GM10248 (cell line): ENCODE measurements around the gene AIG1.

Experiments used
- CTCF ChIA-PET: fragments of 300-600 bp; sonication (Branson Sonifier 250); formaldehyde crosslinking; extraction: SDS; loops from one replicate; lab custom pipeline; 2021; ENCODE audit warnings: antibody characterized with exemption; lab: Yijun Ruan, JAX
- POLR2A ChIA-PET: fragments of 350-650 bp; sonication (Branson Sonifier 250); formaldehyde crosslinking; extraction: SDS; loops from one replicate; lab custom pipeline; 2020; ENCODE audit warnings: antibody characterized with exemption; lab: Yijun Ruan, JAX
- DNase-seq: peaks from one replicate; pipeline ENCODE4 v3.0.0; 2012; ENCODE audit errors: extremely low spot score
- TF ChIP-seq, protein P1 (sequence below): IDR thresholded peaks from 2 replicates; pipeline ENCODE4 v1.5.1; 2012; ENCODE audit warnings: mild to moderate bottlenecking, low read depth; ENCODE audit errors: extremely low read depth, missing control alignments, control extremely low read depth

Gene AIG1

GRCh38 chr6:143349530-143349929 is 288.8 kb downstream of the AIG1 start:
- TF ChIP-seq, protein P1, sequence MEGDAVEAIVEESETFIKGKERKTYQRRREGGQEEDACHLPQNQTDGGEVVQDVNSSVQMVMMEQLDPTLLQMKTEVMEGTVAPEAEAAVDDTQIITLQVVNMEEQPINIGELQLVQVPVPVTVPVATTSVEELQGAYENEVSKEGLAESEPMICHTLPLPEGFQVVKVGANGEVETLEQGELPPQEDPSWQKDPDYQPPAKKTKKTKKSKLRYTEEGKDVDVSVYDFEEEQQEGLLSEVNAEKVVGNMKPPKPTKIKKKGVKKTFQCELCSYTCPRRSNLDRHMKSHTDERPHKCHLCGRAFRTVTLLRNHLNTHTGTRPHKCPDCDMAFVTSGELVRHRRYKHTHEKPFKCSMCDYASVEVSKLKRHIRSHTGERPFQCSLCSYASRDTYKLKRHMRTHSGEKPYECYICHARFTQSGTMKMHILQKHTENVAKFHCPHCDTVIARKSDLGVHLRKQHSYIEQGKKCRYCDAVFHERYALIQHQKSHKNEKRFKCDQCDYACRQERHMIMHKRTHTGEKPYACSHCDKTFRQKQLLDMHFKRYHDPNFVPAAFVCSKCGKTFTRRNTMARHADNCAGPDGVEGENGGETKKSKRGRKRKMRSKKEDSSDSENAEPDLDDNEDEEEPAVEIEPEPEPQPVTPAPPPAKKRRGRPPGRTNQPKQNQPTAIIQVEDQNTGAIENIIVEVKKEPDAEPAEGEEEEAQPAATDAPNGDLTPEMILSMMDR, result no peak
- DNase-seq, result no peak
- ChIA-PET CTCF (interaction anchor here (0.9 to 1.0 kb wide), 2 partner anchors 10 to 11 kb away, joined by 3 to 6 read pairs; no protein-coding TSS in a partner anchor), POLR2A (no interaction called here)

DNA sequence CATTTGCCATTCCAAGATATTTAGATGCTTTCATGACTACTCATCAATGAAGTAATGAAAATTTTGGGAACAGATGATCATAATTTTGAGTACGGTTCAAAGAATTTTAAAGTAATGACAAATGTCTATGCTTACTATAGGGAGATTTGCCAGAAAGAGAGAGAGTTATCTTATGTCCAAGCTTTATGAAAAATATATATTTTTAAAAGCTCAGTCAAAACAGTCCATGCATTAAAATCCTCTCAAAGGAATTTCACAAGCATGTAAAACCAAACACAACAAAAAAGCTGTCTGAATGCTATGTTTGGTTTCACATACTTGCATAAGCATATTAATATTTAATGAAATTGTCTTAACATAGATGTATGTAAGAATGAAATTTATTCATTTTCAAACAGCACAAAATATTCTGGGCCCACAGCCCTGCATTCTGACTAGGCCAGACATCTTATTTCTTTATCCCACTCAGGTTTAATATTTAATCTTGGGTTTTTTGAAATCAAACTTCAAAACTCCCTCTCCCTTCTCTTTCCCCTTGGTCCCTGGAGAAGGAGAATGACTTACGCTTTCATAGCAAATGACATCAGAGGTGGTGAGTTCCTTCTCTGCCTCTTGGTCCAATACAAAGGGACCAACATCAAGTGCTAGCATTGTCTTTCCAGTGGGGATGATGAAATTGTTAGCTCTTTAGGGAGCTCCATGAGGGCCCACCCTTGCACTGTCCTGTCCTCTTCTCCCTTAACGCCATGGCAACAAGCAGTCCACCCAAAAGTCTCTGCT is 295.6 kb downstream of the AIG1 start:
- CTCF ChIA-PET, result interaction anchor here (1.2 to 1.7 kb wide), 2 partner anchors 9 to 19 kb away, joined by 3 to 4 read pairs; no protein-coding TSS in a partner anchor
- POLR2A ChIA-PET, result no interaction called here
- TF ChIP-seq, protein P1, result no peak
- DNase-seq, result no peak

DNA sequence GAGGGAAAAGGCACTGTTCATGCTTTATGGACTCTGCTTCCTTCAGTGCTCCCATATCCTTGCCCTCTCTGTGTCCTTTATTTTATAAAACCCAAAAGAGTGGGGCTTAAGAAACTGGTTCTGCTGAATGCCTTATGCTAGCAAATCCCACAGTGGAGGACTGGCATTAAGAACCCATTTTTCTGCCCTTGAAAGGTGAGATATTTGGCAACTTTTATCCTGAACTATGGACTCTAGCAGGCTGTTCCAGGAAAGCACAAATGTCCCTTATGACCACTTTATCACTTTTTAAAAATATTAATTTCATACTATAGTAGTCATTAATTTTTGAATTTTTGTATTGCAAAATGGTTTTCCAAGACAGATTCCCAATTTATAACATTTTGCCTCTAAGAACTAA is 296.5 kb downstream of the AIG1 start:
- POLR2A ChIA-PET, result no interaction called here
- TF ChIP-seq, protein P1, result no peak
- no peak for DNase-seq
- CTCF ChIA-PET, result interaction anchor here (1.2 to 1.7 kb wide), 2 partner anchors 9 to 20 kb away, joined by 3 to 4 read pairs; no protein-coding TSS in a partner anchor

DNA sequence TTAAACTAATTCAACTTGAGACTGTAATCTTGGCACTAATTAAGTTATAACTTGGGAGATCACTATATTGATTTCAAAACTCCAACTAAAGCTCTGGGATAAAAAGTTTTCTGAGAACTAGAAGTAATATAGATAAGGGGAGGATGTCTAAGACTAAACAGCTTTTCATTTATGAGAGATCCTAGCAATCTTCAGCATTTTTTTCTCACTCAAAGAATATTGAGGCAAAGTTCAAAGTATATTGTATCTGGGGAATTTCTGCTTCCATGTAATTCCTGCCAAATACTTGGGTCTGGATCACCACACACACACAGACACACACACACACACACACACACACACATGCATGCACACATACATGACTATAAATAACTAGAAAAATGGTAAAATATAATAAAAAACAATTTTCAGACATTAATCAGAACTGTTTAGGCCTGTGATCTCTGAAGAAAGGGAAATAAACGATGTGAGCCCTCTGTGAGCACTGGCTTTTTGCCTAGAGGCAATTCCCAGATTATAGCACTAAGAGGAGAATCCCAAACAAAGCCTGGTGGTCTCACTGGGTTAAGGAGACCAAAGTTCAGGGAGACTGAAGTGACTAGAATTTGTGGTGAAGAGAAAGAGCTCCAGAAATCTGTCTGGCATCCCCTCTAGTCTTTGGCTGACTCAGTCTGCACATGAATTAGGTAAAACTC is 297.0 kb downstream of the AIG1 start:
- CTCF ChIA-PET, result interaction anchor here (1.7 kb wide), 1 partner anchor 10 kb away, joined by 4 read pairs; no protein-coding TSS in a partner anchor
- POLR2A ChIA-PET, result no interaction called here
- DNase-seq, result no peak
- TF ChIP-seq, protein P1, result no peak

DNA sequence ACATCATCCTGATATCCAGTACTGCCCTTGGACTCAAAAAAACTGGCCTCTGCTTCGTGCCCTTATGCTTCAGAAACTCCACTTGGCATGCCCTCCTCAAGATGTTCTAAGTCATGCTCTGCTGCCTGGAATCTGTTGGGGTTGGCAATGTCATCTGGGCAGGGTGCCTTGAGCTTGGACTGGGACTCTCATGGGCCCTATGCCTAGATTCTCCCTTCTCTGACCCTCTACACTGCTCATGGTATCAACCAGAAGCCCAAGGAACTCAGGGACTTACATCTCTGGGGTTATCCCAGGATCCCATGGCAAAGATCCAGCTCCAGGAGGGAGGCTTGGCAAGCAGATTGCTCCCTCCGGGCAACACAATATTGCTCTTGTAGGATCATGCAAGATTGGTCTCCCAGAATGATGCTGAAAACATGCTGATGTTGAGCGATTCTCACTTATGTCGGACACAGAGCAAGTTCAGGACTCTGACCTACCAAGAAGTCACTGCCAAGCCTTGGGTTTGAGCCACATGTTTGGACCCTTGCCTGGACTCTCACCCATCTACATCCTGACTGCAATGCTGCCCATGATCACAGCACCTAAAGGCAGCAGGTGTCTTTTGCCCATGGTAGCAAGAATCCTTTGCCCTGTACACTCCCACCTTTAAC is 301.0 kb downstream of the AIG1 start:
- ChIA-PET POLR2A (no interaction called here), CTCF (no interaction called here)
- TF ChIP-seq, protein P1, result no peak
- no peak for DNase-seq

DNA sequence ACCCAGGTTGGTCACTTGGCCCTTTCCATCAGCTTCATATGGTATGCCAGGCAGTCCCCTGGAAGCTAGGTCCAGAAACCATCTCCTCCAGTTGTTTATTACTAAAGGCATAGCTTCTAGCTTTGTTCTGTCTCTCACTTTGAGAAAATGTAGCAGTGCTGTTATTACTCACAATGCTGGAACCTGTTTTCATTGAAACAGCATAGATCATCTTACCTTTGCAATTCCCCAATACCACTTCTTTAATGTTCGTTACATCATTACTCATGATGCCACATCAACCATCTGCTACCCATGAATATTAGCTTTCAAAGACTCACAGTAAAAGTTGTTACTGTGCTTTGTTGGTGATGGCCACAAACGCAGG is 301.5 kb downstream of the AIG1 start:
- TF ChIP-seq, protein P1, result no peak
- CTCF ChIA-PET, result no interaction called here
- DNase-seq, result no peak
- POLR2A ChIA-PET, result no interaction called here
